T-helper 2 cell (primary cell): ENCODE measurements around the gene ENOSF1.
"Not testable (repeated sequence)": the region's sequence is repeated elsewhere in the genome, so short reads cannot be mapped to it uniquely, and the experiment has no call there.

Experiments used
- DNase-seq, 5 experiments: peaks; one replicate each; pipeline versions ENCODE4 v3.0.0 to v3.0.0-alpha.2; 2012 to 2022
- total RNA-seq, 2 donors: gene quantifications; one replicate each; lab custom pipeline; 2026; lab: John Stamatoyannopoulos, UW

The ENOSF1 gene
- total RNA-seq = 44.0 to 68.2 reads per million in 2 donors

GRCh38 chr18:712401-713134, at the start of gene ENOSF1:
Gene ENOSF1, minus strand, starts transcription at chr18:712630. Its CDS starts 43 bp downstream, at chr18:712587.
- peak; percentile 58 to 93 (median 73) for DNase-seq

GRCh38 chr18:759864-760263, 47.4 kb upstream of the ENOSF1 start:
- not testable (repeated sequence) for DNase-seq

- DNase-seq = no peak
Observed at GRCh38 chr18:755506-755905, 43.1 kb upstream of the ENOSF1 start.

- DNase-seq = no peak
Observed at GRCh38 chr18:754656-755055, 42.2 kb upstream of the ENOSF1 start.

- DNase-seq = no peak
Observed at GRCh38 chr18:750456-750855, 38.0 kb upstream of the ENOSF1 start.

- peak in 1 of 5 experiments; percentile 6 for DNase-seq
Observed at GRCh38 chr18:744832-745597, 32.6 kb upstream of the ENOSF1 start.

GRCh38 chr18:741931-742512, 29.6 kb upstream of the ENOSF1 start:
- peak in 2 of 5 experiments; percentile 27 to 66 for DNase-seq

- no peak for DNase-seq
Observed at GRCh38 chr18:732371-732770, 19.9 kb upstream of the ENOSF1 start.

- no peak for DNase-seq
Observed at GRCh38 chr18:731185-731584, 18.8 kb upstream of the ENOSF1 start.

GRCh38 chr18:730692-731091, 18.3 kb upstream of the ENOSF1 start:
- peak in 1 of 5 experiments; percentile 48 for DNase-seq

- not testable (repeated sequence) for DNase-seq
Observed at GRCh38 chr18:730120-730519, 17.7 kb upstream of the ENOSF1 start.

- DNase-seq = no peak
Observed at GRCh38 chr18:725646-726045, 13.2 kb upstream of the ENOSF1 start.

GRCh38 chr18:723541-724080, 11.2 kb upstream of the ENOSF1 start:
- DNase-seq = no peak

GRCh38 chr18:717003-717402, 4.6 kb upstream of the ENOSF1 start:
- no peak for DNase-seq

GRCh38 chr18:715626-716025, 3.2 kb upstream of the ENOSF1 start:
- DNase-seq = peak in 1 of 5 experiments; percentile 37

- DNase-seq = peak in 1 of 5 experiments; percentile 4
Observed at GRCh38 chr18:713135-713490, 683 bp upstream of the ENOSF1 start.

GRCh38 chr18:711657-712400, 601 bp downstream of the ENOSF1 start:
- DNase-seq = peak in 4 of 5 experiments; percentile 56 to 91 (median 69)

- DNase-seq = no peak
Observed at GRCh38 chr18:711310-711656, 1.1 kb downstream of the ENOSF1 start.

GRCh38 chr18:710418-711300, 1.8 kb downstream of the ENOSF1 start:
- no peak for DNase-seq

GRCh38 chr18:709771-710170, 2.7 kb downstream of the ENOSF1 start:
- no peak for DNase-seq

GRCh38 chr18:708096-708495, 4.3 kb downstream of the ENOSF1 start:
- DNase-seq = no peak

- DNase-seq = no peak
Observed at GRCh38 chr18:706405-706804, 6.0 kb downstream of the ENOSF1 start.
